ENCODE results near the gene RNF5.

Gene RNF5

GRCh38 chr6:32168807-32169591 is 9.2 kb upstream of the RNF5 start (continued):
- TF ChIP-seq ZSCAN4 (tag by site-specific recombination; IDR thresholded peaks at IDR 0.05) (no peak), KLF8 (tag by site-specific recombination; IDR thresholded peaks at IDR 0.05) (no peak), ZNF366 (tag by site-specific recombination; conservative IDR thresholded peaks at IDR 0.05) (no peak), ZNF660 (tag by site-specific recombination; IDR thresholded peaks at IDR 0.05) (no peak), ZNF248 (tag by site-specific recombination; IDR thresholded peaks at IDR 0.05) (no peak), ZNF747 (tag by site-specific recombination; IDR thresholded peaks at IDR 0.05) (no peak), YY2 (tag by site-specific recombination; IDR thresholded peaks at IDR 0.05) (no peak), ZNF394 (tag by site-specific recombination; IDR thresholded peaks at IDR 0.05; ENCODE audit: borderline replicate concordance) (no peak), HIC1 (tag by site-specific recombination; IDR thresholded peaks at IDR 0.05) (no peak; the same call in 1 of the 2 replicates), ZNF121 (tag by site-specific recombination; IDR thresholded peaks at IDR 0.05) (no peak), ZNF19 (tag by site-specific recombination; IDR thresholded peaks at IDR 0.05; ENCODE audit: low read depth) (no peak), SCRT2 (tag by site-specific recombination; IDR thresholded peaks at IDR 0.05) (no peak), TSHZ1 (tag by site-specific recombination; IDR thresholded peaks at IDR 0.05; ENCODE audit: borderline replicate concordance) (no peak), GLIS2 (tag by site-specific recombination; IDR thresholded peaks at IDR 0.05) (peak; percentile 27; the same call in 1 of the 2 replicates), PRDM10 (tag by site-specific recombination; IDR thresholded peaks at IDR 0.05) (peak; percentile 92)

All from HEK293 (cell line).